NK-92 (cell line): ENCODE results near the gene SPOPL.

ENCODE experiments used
- DNase-seq: peaks from one replicate; lab custom pipeline; 2025; ENCODE audit not compliant: unreplicated experiment; lab: John Stamatoyannopoulos, UW

The SPOPL gene

DNA sequence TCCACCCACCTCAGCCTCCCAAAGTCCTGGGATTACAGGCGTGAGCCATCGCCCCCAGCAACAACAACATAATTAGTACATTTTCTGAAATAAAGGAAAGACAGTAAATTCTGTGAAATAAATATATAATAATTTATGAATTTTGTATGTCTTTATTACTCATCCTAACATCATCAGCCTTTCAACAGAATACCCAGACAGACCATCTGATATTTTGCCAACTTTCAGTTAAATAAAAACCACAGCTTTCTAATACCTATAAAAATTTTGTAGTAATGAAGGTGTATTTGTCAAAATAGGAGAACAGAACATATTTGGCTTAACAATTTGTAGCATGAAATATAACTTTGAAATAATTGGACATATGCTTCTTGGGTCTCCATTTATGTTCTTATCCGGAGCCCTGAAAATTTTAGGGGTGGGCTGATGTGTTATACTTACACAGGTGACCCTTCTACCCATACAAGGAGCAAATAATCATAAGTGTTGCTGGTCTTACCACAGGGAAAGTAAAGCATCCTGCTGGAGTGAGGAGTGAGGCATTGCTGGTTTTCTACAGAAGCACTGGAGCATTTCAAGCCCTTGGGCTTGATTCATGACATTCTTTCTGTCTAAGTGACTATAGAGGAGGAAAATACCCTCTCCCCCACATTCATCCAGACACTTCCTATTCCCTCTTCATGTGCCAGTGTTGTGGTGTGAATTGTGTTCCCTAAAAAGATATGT lies 99.3 kb downstream of the SPOPL start:
- no peak for DNase-seq

DNA sequence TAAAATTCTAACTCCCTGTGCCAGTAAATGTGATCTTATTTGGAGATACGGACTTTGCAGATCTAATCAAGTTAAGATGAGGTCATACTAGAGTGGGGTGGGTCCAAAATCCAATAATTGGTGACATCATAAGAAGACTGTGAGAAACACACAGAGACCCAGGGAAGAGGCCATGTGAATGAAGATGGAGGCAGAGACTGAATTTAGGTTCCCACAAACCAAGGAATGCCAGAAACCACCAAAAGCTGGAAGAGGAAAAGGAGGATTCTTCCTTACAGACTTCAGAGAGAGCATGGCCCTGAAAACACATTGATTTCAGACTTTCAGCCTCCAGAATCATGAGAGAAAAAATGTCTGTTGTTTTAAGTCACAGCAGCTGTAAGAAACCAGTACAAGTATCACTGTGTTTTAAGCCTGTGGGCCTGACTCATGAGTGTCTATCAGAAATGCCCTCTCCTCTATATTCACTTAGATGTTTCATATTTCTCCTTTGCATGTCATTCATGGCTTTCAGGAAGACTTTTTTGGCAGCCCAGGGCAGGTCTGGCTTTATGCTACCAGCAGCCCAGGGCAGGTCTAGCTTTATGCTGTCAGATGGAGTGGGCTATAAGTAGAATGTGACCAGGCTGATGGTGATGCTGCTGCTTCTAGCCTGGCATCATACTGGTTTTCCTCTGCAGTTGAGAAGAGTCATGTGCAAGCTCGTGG lies 100.0 kb downstream of the SPOPL start:
- no peak for DNase-seq

DNA sequence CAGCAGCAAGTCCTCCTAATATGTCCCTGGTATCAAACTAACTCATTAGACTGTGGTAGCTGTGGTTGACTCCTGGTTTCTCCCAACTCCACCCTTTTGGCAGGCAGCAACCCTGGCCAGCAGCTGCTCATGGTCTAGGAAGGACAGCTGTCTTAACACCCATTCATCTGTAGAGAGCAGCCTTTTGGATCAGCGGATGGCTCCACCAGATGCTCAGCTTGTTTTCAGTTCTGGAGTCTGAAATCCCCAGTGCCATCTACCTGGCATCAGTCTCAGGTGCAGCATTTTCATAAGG lies 100.5 kb downstream of the SPOPL start:
- DNase-seq, result no peak

DNA sequence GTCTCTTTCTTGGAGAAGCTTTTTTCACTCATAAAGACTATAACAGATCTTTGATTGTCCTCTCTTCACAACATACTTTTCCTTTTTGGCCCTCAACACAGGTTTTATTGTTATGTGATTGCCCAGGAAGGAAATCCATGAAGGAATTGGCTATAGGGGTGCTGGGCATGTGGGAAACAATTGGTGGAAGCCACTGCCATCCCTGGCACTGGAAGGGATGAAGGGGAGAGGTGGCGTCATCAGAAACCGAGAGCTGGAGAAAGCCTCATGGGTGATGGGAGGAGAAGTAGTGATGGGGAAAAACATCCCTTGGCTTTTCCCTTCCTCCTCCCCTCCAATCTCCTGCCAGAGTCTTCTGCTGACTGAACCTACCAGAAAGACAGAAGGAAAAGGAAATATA lies 106.2 kb downstream of the SPOPL start:
- DNase-seq, result no peak

DNA sequence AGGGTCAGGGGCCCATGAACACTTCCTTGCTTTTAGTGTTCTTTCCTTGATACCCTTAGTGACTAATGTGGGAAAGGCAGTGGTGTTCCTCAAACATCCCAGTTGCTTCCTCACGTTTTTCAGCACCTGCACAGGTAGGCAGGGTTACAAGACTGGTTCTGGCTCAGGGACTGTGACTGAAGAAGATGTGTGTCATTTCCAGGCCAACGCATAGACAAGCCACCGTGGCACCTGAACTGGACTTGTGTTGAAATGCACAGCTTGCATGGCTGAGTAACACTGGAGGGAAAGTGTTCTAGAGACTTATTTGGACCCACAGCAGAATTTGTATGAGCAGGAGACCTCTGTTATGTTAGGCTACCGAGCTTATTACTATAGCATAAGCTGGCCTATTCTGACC lies 107.9 kb downstream of the SPOPL start:
- DNase-seq, result no peak

DNA sequence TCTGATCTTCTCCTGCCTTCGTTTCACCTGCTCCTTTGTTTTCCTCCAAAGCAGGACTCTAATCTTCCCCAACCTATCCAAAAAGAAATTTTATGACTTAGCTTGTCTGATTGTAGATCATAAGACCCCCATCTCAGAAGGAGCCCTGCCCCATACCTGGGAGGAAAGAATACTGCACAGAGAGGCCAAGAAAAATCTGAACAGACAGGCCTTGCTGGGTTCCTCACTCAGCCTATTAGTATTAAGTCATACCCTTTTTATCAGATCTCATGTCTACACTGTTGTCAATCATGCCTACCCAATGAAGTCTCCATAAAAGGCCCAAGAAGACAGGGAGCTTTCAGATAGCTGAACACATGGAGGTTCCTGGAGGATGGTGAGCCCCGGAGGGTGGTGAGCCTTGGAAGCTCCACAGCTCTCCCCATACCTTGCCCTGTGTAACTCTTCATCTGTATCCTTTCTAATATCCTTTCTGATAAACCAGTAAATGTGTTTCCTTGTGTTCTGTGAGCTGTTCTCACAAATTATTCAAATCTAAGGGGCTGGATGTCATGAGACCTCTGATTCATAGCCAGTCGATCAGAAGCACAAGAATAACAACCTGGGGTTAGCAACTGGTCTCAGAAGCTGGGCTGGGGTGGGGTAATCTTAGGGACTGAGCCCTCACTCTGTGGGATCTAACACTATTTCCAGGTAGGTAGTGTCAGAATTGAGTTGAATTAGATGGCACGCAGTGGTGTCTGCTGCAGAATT lies 108.8 kb downstream of the SPOPL start:
- no peak for DNase-seq

DNA sequence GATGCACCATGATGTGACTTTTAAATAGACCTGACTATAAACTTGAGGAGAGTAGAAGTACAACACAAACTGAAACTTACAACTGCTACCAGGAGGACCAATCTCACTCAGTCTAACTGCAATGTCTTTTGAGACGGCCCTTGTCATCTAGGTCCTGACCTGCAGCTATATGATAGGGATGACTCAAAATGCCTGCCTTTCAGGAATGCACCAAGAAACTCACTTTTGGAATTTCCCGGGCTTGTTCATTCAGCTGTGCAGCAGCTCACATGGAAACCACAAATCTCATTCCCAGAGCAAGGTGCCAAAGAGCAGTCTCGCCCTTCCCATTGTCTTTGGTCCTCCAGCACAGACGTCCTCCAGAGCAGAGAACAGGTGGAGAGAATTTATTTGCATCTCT lies 113.7 kb downstream of the SPOPL start:
- no peak for DNase-seq

DNA sequence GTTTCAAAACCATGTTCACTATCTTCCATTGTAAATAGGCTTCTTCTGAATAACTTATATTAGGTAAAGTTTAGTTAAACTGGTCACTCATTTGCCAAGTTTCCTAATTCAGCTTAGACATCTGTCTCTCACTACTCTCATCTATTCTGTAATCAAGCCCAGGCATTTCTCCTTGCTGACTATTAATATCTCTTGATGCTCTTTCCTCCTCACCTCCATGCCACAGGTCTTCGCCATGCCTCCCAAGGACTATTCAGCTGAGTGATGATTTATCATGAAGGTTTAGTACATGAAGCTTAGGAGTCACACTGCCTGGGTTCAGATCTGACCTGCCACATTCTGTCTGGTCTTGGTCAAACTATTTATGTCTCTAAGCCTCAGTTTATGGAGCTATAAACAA lies 115.5 kb downstream of the SPOPL start:
- DNase-seq, result no peak

DNA sequence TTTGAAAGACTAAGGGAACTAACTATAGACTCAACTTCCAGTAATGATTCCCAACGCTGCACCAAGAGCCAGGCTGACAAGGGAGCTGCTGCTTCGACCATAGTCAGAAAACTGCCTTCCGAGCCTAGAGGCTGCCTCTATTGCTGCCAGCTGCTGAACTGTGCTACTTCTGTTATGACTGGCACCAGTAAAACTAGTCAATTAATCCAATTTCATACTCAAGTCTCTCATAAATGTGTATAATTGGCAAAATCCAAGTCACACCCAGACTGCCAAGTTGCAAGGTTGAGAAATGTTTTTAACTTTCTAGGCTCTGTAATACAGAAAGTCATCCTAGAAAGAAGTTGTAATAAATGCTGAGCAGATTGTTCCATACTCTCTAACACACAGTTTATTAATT lies 117.4 kb downstream of the SPOPL start:
- DNase-seq, result no peak

DNA sequence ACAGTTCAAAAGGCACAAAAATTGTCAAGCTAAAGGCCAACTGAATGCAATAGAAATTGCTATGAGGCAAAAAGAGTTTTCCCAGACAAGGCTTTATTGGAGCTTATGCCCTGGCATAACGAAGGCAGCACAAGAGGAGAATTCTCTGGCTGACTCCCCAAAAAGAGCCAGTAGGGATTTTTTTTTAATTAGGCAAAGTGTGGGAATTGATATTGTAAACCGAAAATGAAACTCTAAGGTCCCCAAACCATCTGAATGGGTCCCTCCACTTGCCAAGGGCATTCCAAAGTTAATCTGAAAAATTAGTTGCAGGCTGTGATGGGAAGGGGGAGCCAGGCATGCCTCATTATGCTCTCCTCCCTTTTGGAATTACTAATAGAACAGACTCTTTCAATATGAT lies 118.9 kb downstream of the SPOPL start:
- DNase-seq, result no peak

DNA sequence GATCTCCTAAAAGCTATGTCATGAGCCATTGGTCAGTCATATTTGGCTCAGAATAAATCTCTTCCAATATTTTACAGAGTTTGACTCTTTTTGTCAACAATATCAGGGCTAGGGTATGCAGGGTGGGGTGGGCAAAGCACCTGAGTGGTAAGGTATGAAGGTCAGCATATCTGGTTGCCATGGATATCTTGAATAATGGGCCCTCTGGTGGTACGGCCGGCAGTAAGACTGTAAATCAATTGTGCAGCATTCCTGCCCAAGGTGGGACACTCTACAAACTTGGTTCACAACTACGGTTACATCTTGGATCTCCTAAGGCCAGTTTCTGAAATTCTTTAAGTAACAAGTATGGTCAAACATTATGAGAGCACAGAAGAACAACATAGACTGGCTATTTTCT lies 119.6 kb downstream of the SPOPL start:
- DNase-seq, result no peak

DNA sequence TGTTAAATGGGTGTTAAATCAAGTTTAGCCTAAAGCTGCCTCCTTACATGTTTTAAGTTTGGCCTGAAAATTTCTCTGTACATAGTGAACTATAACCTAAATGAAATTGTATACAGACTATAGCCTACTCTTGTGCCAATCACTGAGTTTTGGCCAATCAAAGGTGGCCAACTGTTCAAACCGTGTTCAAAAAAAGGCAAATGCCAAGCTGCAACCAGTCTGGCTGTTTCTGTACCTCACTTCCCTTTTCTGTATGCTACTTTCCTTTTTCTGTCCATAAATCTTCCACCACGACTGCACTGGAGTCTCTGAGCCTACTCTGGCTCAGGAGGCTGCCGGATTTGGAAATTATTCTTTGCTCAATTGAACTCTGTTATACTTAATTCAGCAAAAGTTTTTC lies 121.0 kb downstream of the SPOPL start:
- DNase-seq, result no peak
